Measurements from ENCODE around the gene HABP2. TPM values are rescaled to one million over a fixed set of nuclear protein-coding genes. Genes with fewer than 3 reads are reported as not detected.

Gene HABP2
- total RNA-seq (2012; rRNA removed): not detected in 2 replicates
- polyA plus RNA-seq (2012; rRNA removed): not detected in 2 replicates
- polyA plus RNA-seq (2012; cell fraction: cytosol; rRNA removed): not detected in 2 replicates
- polyA plus RNA-seq (2012; cell fraction: nucleus; rRNA removed; ENCODE audit: low replicate concordance): not detected in 2 replicates
- not detected for Bru-seq, nascent RNA
- BruChase-seq, experiment 1, labeled RNA remaining after a 6-hour chase: percentile 2 among the genes with signal in this experiment
- not detected for BruChase-seq, experiment 2, labeled RNA remaining after a 2-hour chase
- long read RNA-seq: 0 reads

DNA sequence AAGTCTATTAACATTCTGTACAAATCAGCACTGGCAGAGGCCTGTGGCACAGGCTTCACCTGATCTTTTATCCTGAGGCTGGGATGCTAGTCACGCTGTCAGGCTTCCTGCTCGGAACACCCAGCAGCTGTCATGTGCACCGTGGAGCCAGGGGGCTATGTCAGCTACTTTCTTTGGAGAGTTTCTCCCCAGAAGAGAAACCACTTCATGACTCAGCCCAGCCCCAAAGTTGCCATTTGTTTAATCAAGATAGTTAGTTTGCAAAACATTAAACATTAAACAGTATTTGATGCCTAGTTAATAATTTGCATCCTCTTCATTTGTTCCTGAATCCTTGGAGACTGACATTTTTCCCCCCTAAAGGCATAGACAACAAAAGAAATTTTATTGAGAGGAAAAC, at the start of gene HABP2:
TSS of gene HABP2 (plus strand) at position 353 of the 400 bp plus-strand sequence. CDS start 69 bp downstream, outside the sequence.
- H2BK120ac ChIP-seq (ENCODE audit: low read depth, low read length): no peak within 1 kb of the TSS
- in situ Hi-C loops (cut with MboI; ENCODE audit: low sequenced_read_pairs) (no loop called here), dilution Hi-C loops (cut with HindIII; ENCODE audit: low sequenced_read_pairs, unreplicated experiment) (no loop called here), intact Hi-C loops (cut with micrococcal nuclease) (no loop called here)
- no peaks in the 10 kb centered on the region for H3K36me3 ChIP-seq (ENCODE audit: control insufficient read depth, insufficient read depth, low read length)
- no peak within 1 kb of the TSS for H3K9ac ChIP-seq (ENCODE audit: low read depth, low read length)
- H2BK20ac ChIP-seq (ENCODE audit: low read depth, low read length): no peak within 1 kb of the TSS
- no peak within 1 kb of the TSS for H2AK9ac ChIP-seq (replicated peaks; ENCODE audit: low read depth, low read length, poor library complexity)
- H4K91ac ChIP-seq (ENCODE audit: insufficient read depth, low read depth, low read length): no peak within 1 kb of the TSS
- H2AFZ ChIP-seq (replicated peaks; ENCODE audit: low read length, poor library complexity): no peak within 1 kb of the TSS
- no peak within 1 kb of the TSS for H4K5ac ChIP-seq (ENCODE audit: low read depth, low read length)
- no peak within 1 kb of the TSS for H3K27ac ChIP-seq (ENCODE audit: insufficient read depth, low read length)
- H3K4me1 ChIP-seq (ENCODE audit: control insufficient read depth, insufficient read depth, low read length): no peaks in the 10 kb centered on the region
- no peaks in the 10 kb centered on the region for H3K27me3 ChIP-seq (ENCODE audit: control insufficient read depth, insufficient read depth, low read length)
- no peak within 1 kb of the TSS for H3K56ac ChIP-seq (ENCODE audit: extremely low read depth, insufficient read depth, low read length)
- no peak within 1 kb of the TSS for H3K4me3 ChIP-seq (ENCODE audit: insufficient read depth, low read depth, low read length)
- no peak within 1 kb of the TSS for H3K18ac ChIP-seq (ENCODE audit: low read depth, low read length)
- no peaks in the 10 kb centered on the region for H3K79me1 ChIP-seq (ENCODE audit: low read depth in 1 of 2, low read length in 2 of 2)
- TF ChIP-seq MXI1 (IDR thresholded peaks at IDR 0.05; ENCODE audit: borderline replicate concordance, low read depth, low read length) (no peak), CHD1 (IDR thresholded peaks at IDR 0.05; ENCODE audit: low read depth, low read length) (no peak), RCOR1 (IDR thresholded peaks at IDR 0.05; ENCODE audit: insufficient replicate concordance, low read length) (no peak), CEBPB (IDR thresholded peaks at IDR 0.05; ENCODE audit: low read depth, low read length) (no peak), FOS (IDR thresholded peaks at IDR 0.05; ENCODE audit: low read depth, low read length) (no peak), BHLHE40 (IDR thresholded peaks at IDR 0.05; ENCODE audit: low read depth, low read length) (no peak)
- no peak within 1 kb of the TSS for H3K23ac ChIP-seq (ENCODE audit: low read depth, low read length)
- POLR2A ChIA-PET (ENCODE audit: unreplicated experiment): no interaction called here
- no peaks in the 10 kb centered on the region for H3K9me3 ChIP-seq (ENCODE audit: control insufficient read depth, insufficient read depth, low read length)
- no peaks in the 10 kb centered on the region for H3K9me1 ChIP-seq (ENCODE audit: insufficient read depth, low read length)
- no peak within 1 kb of the TSS for H2BK5ac ChIP-seq (ENCODE audit: low read depth, low read length, poor library complexity, severe bottlenecking)
- BruUV-seq (replicated peaks): no TSS peak
- H2AK5ac ChIP-seq (ENCODE audit: low read depth, low read length): no peak within 1 kb of the TSS
- H4K8ac ChIP-seq (ENCODE audit: low read depth in 2 of 2, low read length in 2 of 2): no peak within 1 kb of the TSS
- ATAC-seq (ENCODE audit: low read depth) (no peak), DNase-seq (no peak)
- no peak within 1 kb of the TSS for H3K14ac ChIP-seq (replicated peaks; ENCODE audit: low read depth, low read length)
- H4K20me1 ChIP-seq (ENCODE audit: insufficient read depth, low read length): no peaks in the 10 kb centered on the region
- H2BK15ac ChIP-seq (ENCODE audit: low read depth, low read length): no peak within 1 kb of the TSS
- CTCF ChIA-PET: no interaction called here
- H3K4ac ChIP-seq (ENCODE audit: low read depth, low read length): no peak within 1 kb of the TSS
- WGBS, 2 experiments (ENCODE audit: extremely low coverage in 2 of 2, insufficient read length in 1 of 2): no CpG with 5 or more reads among the region's 3 CpGs
- no peak within 1 kb of the TSS for H3K4me2 ChIP-seq (ENCODE audit: low read depth, low read length)

All from IMR-90 (cell line).